HG03175 (cell line): ENCODE data around the gene AP1M1.

ENCODE experiments used
- ATAC-seq: cut with Tn5 transposase; IDR thresholded peaks from one replicate; pipeline ENCODE4 v1.9.1; 2021; ENCODE audit warnings: mild to moderate bottlenecking, moderate library complexity; ENCODE audit not compliant: unreplicated experiment

AP1M1 gene

GRCh38 chr19:16289594-16289993 lies 91.9 kb downstream of the AP1M1 start:
- ATAC-seq = no peak

- ATAC-seq = no peak
These were observed 93.0 kb downstream of the AP1M1 start for GRCh38 chr19:16290692-16291091.

- ATAC-seq = no peak
These were observed 95.7 kb downstream of the AP1M1 start for GRCh38 chr19:16293118-16294091.

GRCh38 chr19:16295057-16295456 lies 97.3 kb downstream of the AP1M1 start:
- ATAC-seq = no peak
